ENCODE measurements around the gene LDHAL6A. TPM values are rescaled to one million over a fixed set of nuclear protein-coding genes. Genes with fewer than 3 reads are reported as not detected.

LDHAL6A gene
- total and polyA plus RNA-seq, 2 of the 13 experiments (the other 11 are each of a cell fraction or from before 2014, with no cell fraction given), result not detected

DNA sequence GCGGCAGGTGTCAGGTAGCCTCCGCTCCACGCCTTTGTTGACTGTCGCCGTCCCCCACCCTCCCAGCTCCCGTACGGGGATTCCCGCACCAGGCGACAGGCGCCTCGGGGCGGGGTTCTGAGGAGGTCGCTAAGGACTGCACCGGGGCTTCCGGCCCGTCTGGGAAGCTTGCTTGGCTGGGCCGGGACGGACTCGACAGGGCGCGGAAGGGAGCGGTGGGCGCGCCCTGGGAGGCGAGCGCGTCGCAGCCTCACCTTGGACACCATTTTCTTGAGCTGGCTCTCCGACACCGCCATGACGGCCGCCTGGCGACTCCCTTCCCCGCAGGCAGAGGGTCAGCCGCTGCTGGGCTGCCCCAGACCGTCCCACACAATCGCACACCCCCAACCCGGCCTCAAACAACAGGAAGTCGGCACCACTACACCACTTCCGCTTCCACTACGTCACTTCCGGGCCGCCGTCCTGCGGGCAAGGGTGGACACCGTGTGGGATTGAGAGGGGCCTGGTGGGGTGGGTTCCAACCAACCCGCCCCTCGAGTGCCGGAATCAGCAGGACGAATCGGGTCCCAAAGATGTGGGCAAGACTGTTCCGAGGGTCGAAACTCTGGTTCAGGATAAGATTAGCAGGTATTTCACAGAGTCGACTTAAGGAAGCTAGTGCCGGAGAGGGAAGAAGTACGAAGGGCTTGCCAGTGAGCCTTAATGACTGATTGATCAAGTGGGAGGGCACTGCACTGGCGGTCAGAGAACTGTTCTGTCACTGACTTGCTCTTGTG, 71.1 kb downstream of the LDHAL6A start, which contains the start of gene TSG101 (continued):
- TF ChIP-seq, protein P1, sequence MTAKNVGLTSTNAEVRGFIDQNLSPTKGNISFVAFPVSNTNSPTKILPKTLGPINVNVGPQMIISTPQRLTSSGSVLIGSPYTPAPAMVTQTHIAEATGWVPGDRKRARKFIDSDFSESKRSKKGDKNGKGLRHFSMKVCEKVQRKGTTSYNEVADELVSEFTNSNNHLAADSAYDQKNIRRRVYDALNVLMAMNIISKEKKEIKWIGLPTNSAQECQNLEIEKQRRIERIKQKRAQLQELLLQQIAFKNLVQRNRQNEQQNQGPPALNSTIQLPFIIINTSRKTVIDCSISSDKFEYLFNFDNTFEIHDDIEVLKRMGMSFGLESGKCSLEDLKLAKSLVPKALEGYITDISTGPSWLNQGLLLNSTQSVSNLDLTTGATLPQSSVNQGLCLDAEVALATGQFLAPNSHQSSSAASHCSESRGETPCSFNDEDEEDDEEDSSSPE (CRISPR knock-in tag; IDR thresholded peaks at IDR 0.05), result no peak
- TF ChIP-seq TBL1XR1 (IDR thresholded peaks at IDR 0.05; ENCODE audit: borderline replicate concordance, low read length, partially characterized antibody), result peak; percentile 19
- TF ChIP-seq ZNF619 (CRISPR knock-in tag; IDR thresholded peaks at IDR 0.05), result peak; percentile 69; the same call in 1 of the 2 replicates
- peak; percentile 78; the same call in 1 of the 2 replicates for TF ChIP-seq ZNF558 (CRISPR knock-in tag; IDR thresholded peaks at IDR 0.05; ENCODE audit: borderline replicate concordance)
- 0 out of 2 replicates have a peak, but pooled peaks have one; percentile 41 for TF ChIP-seq U2AF2 (IDR thresholded peaks at IDR 0.05; ENCODE audit: low read depth, low read length)
- peak; percentile 79 for TF ChIP-seq FOXA3 (CRISPR knock-in tag; IDR thresholded peaks at IDR 0.05)
- TF ChIP-seq, protein P2, sequence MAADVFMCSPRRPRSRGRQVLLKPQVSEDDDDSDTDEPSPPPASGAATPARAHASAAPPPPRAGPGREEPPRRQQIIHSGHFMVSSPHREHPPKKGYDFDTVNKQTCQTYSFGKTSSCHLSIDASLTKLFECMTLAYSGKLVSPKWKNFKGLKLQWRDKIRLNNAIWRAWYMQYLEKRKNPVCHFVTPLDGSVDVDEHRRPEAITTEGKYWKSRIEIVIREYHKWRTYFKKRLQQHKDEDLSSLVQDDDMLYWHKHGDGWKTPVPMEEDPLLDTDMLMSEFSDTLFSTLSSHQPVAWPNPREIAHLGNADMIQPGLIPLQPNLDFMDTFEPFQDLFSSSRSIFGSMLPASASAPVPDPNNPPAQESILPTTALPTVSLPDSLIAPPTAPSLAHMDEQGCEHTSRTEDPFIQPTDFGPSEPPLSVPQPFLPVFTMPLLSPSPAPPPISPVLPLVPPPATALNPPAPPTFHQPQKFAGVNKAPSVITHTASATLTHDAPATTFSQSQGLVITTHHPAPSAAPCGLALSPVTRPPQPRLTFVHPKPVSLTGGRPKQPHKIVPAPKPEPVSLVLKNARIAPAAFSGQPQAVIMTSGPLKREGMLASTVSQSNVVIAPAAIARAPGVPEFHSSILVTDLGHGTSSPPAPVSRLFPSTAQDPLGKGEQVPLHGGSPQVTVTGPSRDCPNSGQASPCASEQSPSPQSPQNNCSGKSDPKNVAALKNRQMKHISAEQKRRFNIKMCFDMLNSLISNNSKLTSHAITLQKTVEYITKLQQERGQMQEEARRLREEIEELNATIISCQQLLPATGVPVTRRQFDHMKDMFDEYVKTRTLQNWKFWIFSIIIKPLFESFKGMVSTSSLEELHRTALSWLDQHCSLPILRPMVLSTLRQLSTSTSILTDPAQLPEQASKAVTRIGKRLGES (CRISPR knock-in tag; IDR thresholded peaks at IDR 0.05; ENCODE audit: borderline replicate concordance), result no peak
- TF ChIP-seq, protein P3, sequence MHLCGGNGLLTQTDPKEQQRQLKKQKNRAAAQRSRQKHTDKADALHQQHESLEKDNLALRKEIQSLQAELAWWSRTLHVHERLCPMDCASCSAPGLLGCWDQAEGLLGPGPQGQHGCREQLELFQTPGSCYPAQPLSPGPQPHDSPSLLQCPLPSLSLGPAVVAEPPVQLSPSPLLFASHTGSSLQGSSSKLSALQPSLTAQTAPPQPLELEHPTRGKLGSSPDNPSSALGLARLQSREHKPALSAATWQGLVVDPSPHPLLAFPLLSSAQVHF (CRISPR knock-in tag; IDR thresholded peaks at IDR 0.05), result no peak
- no peak for TF ChIP-seq MBD4 (IDR thresholded peaks at IDR 0.05; ENCODE audit: borderline replicate concordance, low read length)
- TF ChIP-seq KDM3A (CRISPR knock-in tag; IDR thresholded peaks at IDR 0.05; ENCODE audit: low read depth), result peak; percentile 87
- TF ChIP-seq SMAD3 (CRISPR knock-in tag; IDR thresholded peaks at IDR 0.05), result peak; percentile 88
- TF ChIP-seq NR3C1 (CRISPR knock-in tag; IDR thresholded peaks at IDR 0.05), result no peak
- no peak for TF ChIP-seq MBNL3 (CRISPR knock-in tag; conservative IDR thresholded peaks at IDR 0.05)
- TF ChIP-seq KDM1A (CRISPR knock-in tag; IDR thresholded peaks at IDR 0.05), result no peak
- TF ChIP-seq KDM5A (IDR thresholded peaks at IDR 0.05; ENCODE audit: borderline replicate concordance, low read length), result peak; percentile 92
- no peak; the same call in 1 of the 2 replicates for TF ChIP-seq ZKSCAN5 (CRISPR knock-in tag; IDR thresholded peaks at IDR 0.05)
- TF ChIP-seq FOXC1 (CRISPR knock-in tag; IDR thresholded peaks at IDR 0.05; ENCODE audit: borderline replicate concordance), result peak; percentile 87; the same call in 1 of the 2 replicates
- TF ChIP-seq ATF7 (IDR thresholded peaks at IDR 0.05), result peak; percentile 14; the same call in 1 of the 2 replicates
- peak; percentile 43; the same call in 1 of the 2 replicates for TF ChIP-seq ATF7 (CRISPR knock-in tag; IDR thresholded peaks at IDR 0.05)
- TF ChIP-seq SAP130 (CRISPR knock-in tag; IDR thresholded peaks at IDR 0.05; ENCODE audit: low read depth), result peak; percentile 97
- peak; percentile 96 for TF ChIP-seq ELF1 (CRISPR knock-in tag; IDR thresholded peaks at IDR 0.05)
- peak; percentile 75; the same call in 1 of the 2 replicates for TF ChIP-seq KMT2A (CRISPR knock-in tag; IDR thresholded peaks at IDR 0.05)
- peak; percentile 81 for TF ChIP-seq ZNF281 (CRISPR knock-in tag; IDR thresholded peaks at IDR 0.05; ENCODE audit: borderline replicate concordance)
- peak; percentile 98 for TF ChIP-seq POLR2AphosphoS5 (IDR thresholded peaks at IDR 0.05; ENCODE audit: low read depth, low read length)

Measured in HepG2 (cell line).